ENCODE results near the gene TBX6. TPM values are rescaled to one million over a fixed set of nuclear protein-coding genes. Genes with fewer than 3 reads are reported as not detected.
A peak's percentile ranks its signal among the peaks of the same experiment; 100 is the strongest.

TBX6 gene
- total and polyA plus RNA-seq, 2 donors (not counting 3 experiments of a cell fraction or from before 2014, with no cell fraction given), result 0.40 to 0.60 TPM

GRCh38 chr16:30068750-30069610, 22.7 kb downstream of the TBX6 start:
- no peaks in the 10 kb centered on the region for H3K9me1 ChIP-seq (replicated peaks; ENCODE audit: control insufficient read depth, extremely low read depth, insufficient read depth, low read length)
- ChIA-PET POLR2A (no interaction called here), CTCF (interaction anchor here (1.6 to 1.8 kb wide), 2 partner anchors 14 to 23 kb away, joined by 5 to 9 read pairs; partner anchors contain the start of gene TBX6)
- H3K9ac ChIP-seq (replicated peaks; ENCODE audit: extremely low read depth, insufficient read depth, low read length), result no peak overlapping the region
- peak; percentile 46 for DNase-seq (ENCODE audit: low read depth, low spot score)
- peak; percentile 78 for FAIRE-seq
- no peak overlapping the region for H2AFZ ChIP-seq (ENCODE audit: low read depth, low read length)
- H4K20me1 ChIP-seq (replicated peaks; ENCODE audit: control insufficient read depth, extremely low read depth, insufficient read depth, low read length), result no peaks in the 10 kb centered on the region
- H3K36me3 ChIP-seq (ENCODE audit: control insufficient read depth in 2 of 2, extremely low read depth in 1 of 2, insufficient read depth in 2 of 2, low read length in 2 of 2), result peaks cover 24 to 42% of the 10 kb centered on the region in 2 experiments
- no peak overlapping the region for H3K4me2 ChIP-seq (ENCODE audit: insufficient read depth, low read length)
- dilution Hi-C loops (cut with MboI; ENCODE audit: extremely low pct_ligation_motif_present, low sequenced_read_pairs) (no loop called here), intact Hi-C loops (cut with micrococcal nuclease) (no loop called here)
- H3K9me3 ChIP-seq (replicated peaks; ENCODE audit: control insufficient read depth, insufficient read depth, low read length), result no peaks in the 10 kb centered on the region
- no peak overlapping the region for H3K4me3 ChIP-seq (replicated peaks in 1 of 3; ENCODE audit: insufficient read depth in 1 of 3, low read depth in 1 of 3, low read length in 3 of 3)
- no TSS peak for BruUV-seq (replicated peaks)
- no peak overlapping the region for H3K27ac ChIP-seq (ENCODE audit: insufficient read depth, low read depth, low read length)
- TF ChIP-seq POLR2AphosphoS5 (IDR thresholded peaks at IDR 0.05; ENCODE audit: insufficient read depth, low read depth, low read length) (peak; percentile 20), POLR2A (IDR thresholded peaks at IDR 0.05; ENCODE audit: low read depth, low read length) (peak; percentile 17), CTCF (IDR thresholded peaks at IDR 0.05; ENCODE audit: extremely low read depth in 1 of 2, insufficient read depth in 1 of 2, low read depth in 1 of 2, low read length in 2 of 2) (peak; percentile 55 to 67), EZH2 (IDR thresholded peaks at IDR 0.05; ENCODE audit: borderline replicate concordance, low read depth, low read length, severe bottlenecking) (no peak), FOS (IDR thresholded peaks at IDR 0.05; ENCODE audit: borderline replicate concordance, insufficient read depth, low read length) (no peak)
- H3K4me1 ChIP-seq (ENCODE audit: control insufficient read depth, extremely low read depth, insufficient read depth, low read length), result peaks cover 21% of the 10 kb centered on the region
- H3K79me2 ChIP-seq (ENCODE audit: control insufficient read depth, insufficient read depth, low read length), result peaks cover 46% of the 10 kb centered on the region
- H3K27me3 ChIP-seq (ENCODE audit: control insufficient read depth in 2 of 2, insufficient read depth in 2 of 2, low read length in 2 of 2), result no peaks in the 10 kb centered on the region
